K562 (cell line): ENCODE data around the gene CLASP2. TPM values are rescaled to one million over a fixed set of nuclear protein-coding genes. Genes with fewer than 3 reads are reported as not detected.
A peak's percentile ranks its signal among the peaks of the same experiment; 100 is the strongest.

Experiments used
- CBX1 ChIP-seq: sonication (generic); IDR thresholded peaks from 2 replicates; pipeline ENCODE4 v1.6.1; 2016; ENCODE audit warnings: antibody characterized with exemption, low read depth, mild to moderate bottlenecking
- ETV5 ChIP-seq: sonication (generic); formaldehyde crosslinking; IDR thresholded peaks from 2 replicates; pipeline ENCODE4 v1.4.0; 2020; ENCODE audit warnings: low read depth, mild to moderate bottlenecking, missing genetic modification reagents
- ETV6 ChIP-seq, 3 experiments: fragments of 150-350 bp in 1 of 3; sonication (generic) in 1 of 3; formaldehyde crosslinking in 1 of 3; IDR thresholded peaks; 2 replicates each; pipeline versions ENCODE4 v1.6.1 to v1.8.0; 2014 to 2022; ENCODE audit warnings: borderline replicate concordance in 2 of 3, low read depth in 2 of 3, antibody characterized with exemption in 1 of 3, low read length in 1 of 3, mild to moderate bottlenecking in 1 of 3, missing genetic modification reagents in 1 of 3
- MYBL2 ChIP-seq, 2 experiments: fragments of 450-650 bp in 1 of 2; sonication (generic) in 1 of 2; formaldehyde crosslinking in 1 of 2; IDR thresholded peaks; 2 replicates each; pipeline versions ENCODE4 v1.6.1 to v1.8.1; 2017 to 2022; ENCODE audit warnings: borderline replicate concordance in 1 of 2, inconsistent platforms in 1 of 2, low read depth in 1 of 2, mild to moderate bottlenecking in 1 of 2, missing genetic modification reagents in 1 of 2, moderate library complexity in 1 of 2
- RBFOX2 ChIP-seq: fragments of 200-400 bp; formaldehyde crosslinking; IDR thresholded peaks from 2 replicates; pipeline ENCODE4 v1.6.1; 2017; ENCODE audit warnings: low read depth, mild to moderate bottlenecking, low read length, moderate library complexity
- ZNF23 ChIP-seq: fragments of 250-450 bp; sonication (Bioruptor Pico); IDR thresholded peaks from 2 replicates; pipeline ENCODE4 v1.4.0; 2020; ENCODE audit warnings: mild to moderate bottlenecking
- ZNF644 ChIP-seq: fragments of 200-800 bp; sonication (Bioruptor generic); IDR thresholded peaks from 2 replicates; pipeline ENCODE4 v1.6.1; 2016; ENCODE audit warnings: low read depth, missing genetic modification characterization, missing compliant biosample characterization
- polyA plus RNA-seq, 8 experiments: library from polyadenylated mRNA; depleted of rRNA in 4 of 8; stranded (reverse) in 5 of 8; unstranded in 3 of 8; fragments of >200 nt; fragmentation: Nextera tagmentation in 2 of 8; fragmentation: Illumina TruSeq in 1 of 8; extraction: Ambion mirVana in 2 of 8; extraction: Trizol in 1 of 8; gene quantifications; 2 replicates each; pipeline versions ENCODE4 v1.2.1 to v1.2.3, GENCODE V29; 2011 to 2014; ENCODE audit warnings: inconsistent platforms in 1 of 8, missing spikeins in 1 of 8
- total RNA-seq, 7 experiments: library from RNA; depleted of rRNA in 6 of 7; stranded (reverse); fragments of >200 nt in 6 of 7; fragmentation: Illumina TruSeq in 2 of 7; extraction: Trizol in 2 of 7; gene quantifications; 2 replicates each; pipeline versions ENCODE4 v1.2.1 to v1.2.3, GENCODE V29; 2011 to 2021; ENCODE audit warnings: low replicate concordance in 1 of 7
- TF ChIP-seq, protein P1 (sequence below): fragments of 250-450 bp; sonication (Bioruptor Pico); IDR thresholded peaks from 2 replicates; pipeline ENCODE4 v1.5.0; 2021; ENCODE audit warnings: mild to moderate bottlenecking, borderline replicate concordance
- TF ChIP-seq, protein P2 (sequence below): fragments of 200-600 bp; sonication (generic); IDR thresholded peaks from one replicate; pipeline ENCODE4 v1.6.1; 2012; ENCODE audit warnings: mild to moderate bottlenecking, low read depth, low read length, inconsistent platforms
- TF ChIP-seq, protein P3 (sequence below): fragments of 250-450 bp; sonication (Bioruptor Pico); IDR thresholded peaks from 2 replicates; pipeline ENCODE4 v1.5.0; 2021

The CLASP2 gene
- total and polyA plus RNA-seq, 9 of the 15 experiments (the other 6 are each of a cell fraction or from before 2014, with no cell fraction given) = 13.5 to 107 (median 71.8) TPM

DNA sequence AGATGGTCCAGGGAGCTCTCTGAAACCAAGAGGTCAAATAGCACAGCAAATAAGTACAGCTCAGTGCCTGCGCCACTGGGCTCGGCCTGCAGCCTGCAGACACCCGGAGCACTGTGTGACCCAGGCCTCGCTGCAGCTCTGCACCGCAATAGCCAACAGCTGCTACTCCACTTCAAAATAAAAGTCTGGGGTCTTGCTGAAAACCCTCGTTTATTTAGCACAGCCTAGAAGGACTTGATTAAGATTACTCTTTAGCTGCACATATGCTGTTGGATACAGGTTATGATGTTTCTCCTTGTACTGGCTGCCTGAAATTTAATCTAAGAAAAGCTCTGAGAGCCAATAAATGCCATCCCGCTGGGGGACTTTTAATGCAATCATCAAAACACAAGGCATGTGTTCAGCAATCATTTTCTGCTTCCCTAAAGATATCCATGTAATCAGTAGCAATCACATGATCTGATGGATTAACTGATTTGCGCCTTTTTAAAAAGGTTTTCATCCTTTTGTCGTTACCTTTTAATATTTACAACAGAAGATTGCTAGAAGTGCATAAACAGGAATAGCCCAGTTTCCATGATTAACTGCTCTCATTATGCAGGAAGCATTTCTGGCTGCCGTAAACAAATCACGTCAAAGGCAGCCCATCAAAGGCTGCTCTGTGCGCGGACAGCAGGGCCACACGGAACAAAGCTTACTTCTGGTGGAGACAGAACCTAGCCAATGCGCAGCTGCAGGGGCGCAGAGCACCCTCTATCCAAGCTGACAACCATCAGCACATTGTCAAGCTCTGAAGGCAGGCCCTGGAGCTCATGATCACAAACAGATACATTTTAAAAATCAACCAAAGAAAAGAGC is 58.8 kb downstream of the CLASP2 start (continued):
- TF ChIP-seq ETV5 (CRISPR knock-in tag) (no peak), ZNF644 (tag) (0 out of 2 replicates have a peak, but pooled peaks have one; percentile 9), ZNF23 (CRISPR knock-in tag) (no peak), ETV6 (IDR thresholded peaks at IDR 0.05; ENCODE audit: borderline replicate concordance in 1 of 2, low read depth in 2 of 2, low read length in 1 of 2) (no peak), ETV6 (CRISPR knock-in tag; IDR thresholded peaks at IDR 0.05; ENCODE audit: borderline replicate concordance) (no peak), CBX1 (no peak), MYBL2 (IDR thresholded peaks at IDR 0.05; ENCODE audit: low read depth) (no peak), MYBL2 (CRISPR knock-in tag; IDR thresholded peaks at IDR 0.05; ENCODE audit: borderline replicate concordance) (no peak), RBFOX2 (no peak)
- TF ChIP-seq, protein P1, sequence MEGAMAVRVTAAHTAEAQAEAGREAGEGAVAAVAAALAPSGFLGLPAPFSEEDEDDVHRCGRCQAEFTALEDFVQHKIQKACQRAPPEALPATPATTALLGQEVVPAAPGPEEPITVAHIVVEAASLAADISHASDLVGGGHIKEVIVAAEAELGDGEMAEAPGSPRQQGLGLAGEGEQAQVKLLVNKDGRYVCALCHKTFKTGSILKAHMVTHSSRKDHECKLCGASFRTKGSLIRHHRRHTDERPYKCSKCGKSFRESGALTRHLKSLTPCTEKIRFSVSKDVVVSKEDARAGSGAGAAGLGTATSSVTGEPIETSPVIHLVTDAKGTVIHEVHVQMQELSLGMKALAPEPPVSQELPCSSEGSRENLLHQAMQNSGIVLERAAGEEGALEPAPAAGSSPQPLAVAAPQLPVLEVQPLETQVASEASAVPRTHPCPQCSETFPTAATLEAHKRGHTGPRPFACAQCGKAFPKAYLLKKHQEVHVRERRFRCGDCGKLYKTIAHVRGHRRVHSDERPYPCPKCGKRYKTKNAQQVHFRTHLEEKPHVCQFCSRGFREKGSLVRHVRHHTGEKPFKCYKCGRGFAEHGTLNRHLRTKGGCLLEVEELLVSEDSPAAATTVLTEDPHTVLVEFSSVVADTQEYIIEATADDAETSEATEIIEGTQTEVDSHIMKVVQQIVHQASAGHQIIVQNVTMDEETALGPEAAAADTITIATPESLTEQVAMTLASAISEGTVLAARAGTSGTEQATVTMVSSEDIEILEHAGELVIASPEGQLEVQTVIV = peak; percentile 83
- TF ChIP-seq, protein P2, sequence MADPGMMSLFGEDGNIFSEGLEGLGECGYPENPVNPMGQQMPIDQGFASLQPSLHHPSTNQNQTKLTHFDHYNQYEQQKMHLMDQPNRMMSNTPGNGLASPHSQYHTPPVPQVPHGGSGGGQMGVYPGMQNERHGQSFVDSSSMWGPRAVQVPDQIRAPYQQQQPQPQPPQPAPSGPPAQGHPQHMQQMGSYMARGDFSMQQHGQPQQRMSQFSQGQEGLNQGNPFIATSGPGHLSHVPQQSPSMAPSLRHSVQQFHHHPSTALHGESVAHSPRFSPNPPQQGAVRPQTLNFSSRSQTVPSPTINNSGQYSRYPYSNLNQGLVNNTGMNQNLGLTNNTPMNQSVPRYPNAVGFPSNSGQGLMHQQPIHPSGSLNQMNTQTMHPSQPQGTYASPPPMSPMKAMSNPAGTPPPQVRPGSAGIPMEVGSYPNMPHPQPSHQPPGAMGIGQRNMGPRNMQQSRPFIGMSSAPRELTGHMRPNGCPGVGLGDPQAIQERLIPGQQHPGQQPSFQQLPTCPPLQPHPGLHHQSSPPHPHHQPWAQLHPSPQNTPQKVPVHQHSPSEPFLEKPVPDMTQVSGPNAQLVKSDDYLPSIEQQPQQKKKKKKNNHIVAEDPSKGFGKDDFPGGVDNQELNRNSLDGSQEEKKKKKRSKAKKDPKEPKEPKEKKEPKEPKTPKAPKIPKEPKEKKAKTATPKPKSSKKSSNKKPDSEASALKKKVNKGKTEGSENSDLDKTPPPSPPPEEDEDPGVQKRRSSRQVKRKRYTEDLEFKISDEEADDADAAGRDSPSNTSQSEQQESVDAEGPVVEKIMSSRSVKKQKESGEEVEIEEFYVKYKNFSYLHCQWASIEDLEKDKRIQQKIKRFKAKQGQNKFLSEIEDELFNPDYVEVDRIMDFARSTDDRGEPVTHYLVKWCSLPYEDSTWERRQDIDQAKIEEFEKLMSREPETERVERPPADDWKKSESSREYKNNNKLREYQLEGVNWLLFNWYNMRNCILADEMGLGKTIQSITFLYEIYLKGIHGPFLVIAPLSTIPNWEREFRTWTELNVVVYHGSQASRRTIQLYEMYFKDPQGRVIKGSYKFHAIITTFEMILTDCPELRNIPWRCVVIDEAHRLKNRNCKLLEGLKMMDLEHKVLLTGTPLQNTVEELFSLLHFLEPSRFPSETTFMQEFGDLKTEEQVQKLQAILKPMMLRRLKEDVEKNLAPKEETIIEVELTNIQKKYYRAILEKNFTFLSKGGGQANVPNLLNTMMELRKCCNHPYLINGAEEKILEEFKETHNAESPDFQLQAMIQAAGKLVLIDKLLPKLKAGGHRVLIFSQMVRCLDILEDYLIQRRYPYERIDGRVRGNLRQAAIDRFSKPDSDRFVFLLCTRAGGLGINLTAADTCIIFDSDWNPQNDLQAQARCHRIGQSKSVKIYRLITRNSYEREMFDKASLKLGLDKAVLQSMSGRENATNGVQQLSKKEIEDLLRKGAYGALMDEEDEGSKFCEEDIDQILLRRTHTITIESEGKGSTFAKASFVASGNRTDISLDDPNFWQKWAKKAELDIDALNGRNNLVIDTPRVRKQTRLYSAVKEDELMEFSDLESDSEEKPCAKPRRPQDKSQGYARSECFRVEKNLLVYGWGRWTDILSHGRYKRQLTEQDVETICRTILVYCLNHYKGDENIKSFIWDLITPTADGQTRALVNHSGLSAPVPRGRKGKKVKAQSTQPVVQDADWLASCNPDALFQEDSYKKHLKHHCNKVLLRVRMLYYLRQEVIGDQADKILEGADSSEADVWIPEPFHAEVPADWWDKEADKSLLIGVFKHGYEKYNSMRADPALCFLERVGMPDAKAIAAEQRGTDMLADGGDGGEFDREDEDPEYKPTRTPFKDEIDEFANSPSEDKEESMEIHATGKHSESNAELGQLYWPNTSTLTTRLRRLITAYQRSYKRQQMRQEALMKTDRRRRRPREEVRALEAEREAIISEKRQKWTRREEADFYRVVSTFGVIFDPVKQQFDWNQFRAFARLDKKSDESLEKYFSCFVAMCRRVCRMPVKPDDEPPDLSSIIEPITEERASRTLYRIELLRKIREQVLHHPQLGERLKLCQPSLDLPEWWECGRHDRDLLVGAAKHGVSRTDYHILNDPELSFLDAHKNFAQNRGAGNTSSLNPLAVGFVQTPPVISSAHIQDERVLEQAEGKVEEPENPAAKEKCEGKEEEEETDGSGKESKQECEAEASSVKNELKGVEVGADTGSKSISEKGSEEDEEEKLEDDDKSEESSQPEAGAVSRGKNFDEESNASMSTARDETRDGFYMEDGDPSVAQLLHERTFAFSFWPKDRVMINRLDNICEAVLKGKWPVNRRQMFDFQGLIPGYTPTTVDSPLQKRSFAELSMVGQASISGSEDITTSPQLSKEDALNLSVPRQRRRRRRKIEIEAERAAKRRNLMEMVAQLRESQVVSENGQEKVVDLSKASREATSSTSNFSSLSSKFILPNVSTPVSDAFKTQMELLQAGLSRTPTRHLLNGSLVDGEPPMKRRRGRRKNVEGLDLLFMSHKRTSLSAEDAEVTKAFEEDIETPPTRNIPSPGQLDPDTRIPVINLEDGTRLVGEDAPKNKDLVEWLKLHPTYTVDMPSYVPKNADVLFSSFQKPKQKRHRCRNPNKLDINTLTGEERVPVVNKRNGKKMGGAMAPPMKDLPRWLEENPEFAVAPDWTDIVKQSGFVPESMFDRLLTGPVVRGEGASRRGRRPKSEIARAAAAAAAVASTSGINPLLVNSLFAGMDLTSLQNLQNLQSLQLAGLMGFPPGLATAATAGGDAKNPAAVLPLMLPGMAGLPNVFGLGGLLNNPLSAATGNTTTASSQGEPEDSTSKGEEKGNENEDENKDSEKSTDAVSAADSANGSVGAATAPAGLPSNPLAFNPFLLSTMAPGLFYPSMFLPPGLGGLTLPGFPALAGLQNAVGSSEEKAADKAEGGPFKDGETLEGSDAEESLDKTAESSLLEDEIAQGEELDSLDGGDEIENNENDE = no peak
- TF ChIP-seq, protein P3, sequence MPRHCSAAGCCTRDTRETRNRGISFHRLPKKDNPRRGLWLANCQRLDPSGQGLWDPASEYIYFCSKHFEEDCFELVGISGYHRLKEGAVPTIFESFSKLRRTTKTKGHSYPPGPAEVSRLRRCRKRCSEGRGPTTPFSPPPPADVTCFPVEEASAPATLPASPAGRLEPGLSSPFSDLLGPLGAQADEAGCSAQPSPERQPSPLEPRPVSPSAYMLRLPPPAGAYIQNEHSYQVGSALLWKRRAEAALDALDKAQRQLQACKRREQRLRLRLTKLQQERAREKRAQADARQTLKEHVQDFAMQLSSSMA (CRISPR knock-in tag) = no peak
